GM23338 (cell line): ENCODE data around the gene HMGCS1. TPM values are rescaled to one million over a fixed set of nuclear protein-coding genes. Genes with fewer than 3 reads are reported as not detected.
A peak's percentile ranks its signal among the peaks of the same experiment; 100 is the strongest.

ENCODE experiments used
- ATAC-seq: fragments of 200-7000 bp; cut with Tn5 transposase; 3 replicates; pipeline ENCODE4 v1.9.1; 2020
- DNase-seq: peaks from one replicate; pipeline ENCODE4 v3.0.0-alpha.2; 2015; ENCODE audit warnings: low spot score
- H2AFZ ChIP-seq: fragments of 200-600 bp; sonication (generic); 2 replicates; pipeline ENCODE4 v1.8.0; 2016; ENCODE audit warnings: antibody characterized with exemption, mild to moderate bottlenecking, moderate library complexity
- H3F3A ChIP-seq: fragments of 200-600 bp; sonication (generic); replicated peaks from 2 replicates; pipeline ENCODE4 v1.8.0; 2017; ENCODE audit warnings: antibody characterized with exemption, mixed run types, low read depth
- H3K27ac ChIP-seq: fragments of 200-600 bp; sonication (generic); 2 replicates; pipeline ENCODE4 v1.6.1; 2016; ENCODE audit warnings: low read depth
- H3K27me3 ChIP-seq: fragments of 200-600 bp; sonication (generic); 2 replicates; pipeline ENCODE4 v1.8.0; 2016; ENCODE audit warnings: mild to moderate bottlenecking, mixed run types, moderate library complexity; ENCODE audit not compliant: insufficient read depth
- H3K36me3 ChIP-seq: fragments of 200-600 bp; sonication (generic); 2 replicates; pipeline ENCODE4 v1.8.0; 2016; ENCODE audit warnings: mild to moderate bottlenecking; ENCODE audit not compliant: insufficient read depth
- H3K4me1 ChIP-seq: fragments of 200-600 bp; sonication (generic); 2 replicates; pipeline ENCODE4 v1.8.0; 2016; ENCODE audit warnings: mild to moderate bottlenecking, moderate library complexity; ENCODE audit not compliant: insufficient read depth
- H3K4me2 ChIP-seq: fragments of 200-600 bp; sonication (generic); 2 replicates; pipeline ENCODE4 v1.7.1; 2017; ENCODE audit warnings: mixed run types
- H3K4me3 ChIP-seq: fragments of 200-600 bp; sonication (generic); 2 replicates; pipeline ENCODE4 v1.6.1; 2016; ENCODE audit warnings: mixed run types
- H3K79me2 ChIP-seq: fragments of 200-600 bp; sonication (generic); replicated peaks from 2 replicates; pipeline ENCODE4 v1.8.0; 2017; ENCODE audit warnings: mild to moderate bottlenecking; ENCODE audit not compliant: insufficient read depth
- H3K9me2 ChIP-seq: fragments of 200-600 bp; sonication (generic); 2 replicates; pipeline ENCODE4 v1.8.0; 2017; ENCODE audit not compliant: insufficient read depth
- H4K20me1 ChIP-seq: fragments of 200-600 bp; sonication (generic); replicated peaks from 2 replicates; pipeline ENCODE4 v1.8.0; 2017; ENCODE audit warnings: mild to moderate bottlenecking; ENCODE audit not compliant: insufficient read depth
- H3K27ac Mint-ChIP-seq: 2 replicates; pipeline ENCODE4 v1.8.0; 2020; ENCODE audit warnings: inconsistent platforms, mild to moderate bottlenecking, moderate library complexity, mixed read lengths
- H3K27me3 Mint-ChIP-seq: 3 replicates; pipeline ENCODE4 v1.8.0; 2022; ENCODE audit warnings: low read depth, mild to moderate bottlenecking, moderate library complexity, mixed read lengths, inconsistent platforms; ENCODE audit not compliant: insufficient read depth, poor library complexity
- H3K36me3 Mint-ChIP-seq: 3 replicates; pipeline ENCODE4 v1.8.0; 2021; ENCODE audit warnings: low read depth, mild to moderate bottlenecking, inconsistent platforms, moderate library complexity, mixed read lengths
- H3K4me1 Mint-ChIP-seq: 3 replicates; pipeline ENCODE4 v1.8.0; 2020; ENCODE audit warnings: mild to moderate bottlenecking, inconsistent platforms, mixed read lengths
- H3K4me3 Mint-ChIP-seq: 3 replicates; pipeline ENCODE4 v1.8.0; 2021; ENCODE audit warnings: moderate library complexity, mild to moderate bottlenecking, inconsistent platforms, mixed read lengths
- H3K9me3 Mint-ChIP-seq: 3 replicates; pipeline ENCODE4 v1.8.0; 2020; ENCODE audit warnings: moderate library complexity, mild to moderate bottlenecking, inconsistent platforms, mixed read lengths
- CREB1 ChIP-seq: fragments of 250-450 bp; sonication (Bioruptor Pico); IDR thresholded peaks from 2 replicates; pipeline ENCODE4 v1.5.0; 2020; ENCODE audit warnings: low read depth, mild to moderate bottlenecking, moderate library complexity
- ETS1 ChIP-seq: IDR thresholded peaks from 2 replicates; pipeline ENCODE4 v1.6.1; 2016; ENCODE audit warnings: antibody characterized with exemption
- EZH2 ChIP-seq: fragments of 200-600 bp; sonication (generic); IDR thresholded peaks from one replicate; pipeline ENCODE4 v1.8.0; 2017; ENCODE audit warnings: antibody characterized with exemption, mild to moderate bottlenecking, low read depth; ENCODE audit not compliant: unreplicated experiment
- EZH2phosphoT487 ChIP-seq: fragments of 200-600 bp; sonication (generic); IDR thresholded peaks from one replicate; pipeline ENCODE4 v1.8.1; 2018; ENCODE audit warnings: antibody characterized with exemption; ENCODE audit not compliant: unreplicated experiment
- JUNB ChIP-seq: IDR thresholded peaks from one replicate; pipeline ENCODE4 v1.6.1; 2016; ENCODE audit warnings: antibody characterized with exemption; ENCODE audit not compliant: unreplicated experiment
- NANOG ChIP-seq: IDR thresholded peaks from 2 replicates; pipeline ENCODE4 v1.6.1; 2016; ENCODE audit warnings: antibody characterized with exemption, borderline replicate concordance
- POLR2AphosphoS5 ChIP-seq: IDR thresholded peaks from 2 replicates; pipeline ENCODE4 v1.6.1; 2016; ENCODE audit warnings: antibody characterized with exemption, low read depth
- STAT1 ChIP-seq: IDR thresholded peaks from one replicate; pipeline ENCODE4 v1.6.1; 2016; ENCODE audit warnings: antibody characterized with exemption; ENCODE audit not compliant: unreplicated experiment
- ZNF114 ChIP-seq: fragments of 250-450 bp; sonication (Bioruptor Pico); IDR thresholded peaks from 2 replicates; pipeline ENCODE4 v1.5.0; 2020; ENCODE audit warnings: mild to moderate bottlenecking, moderate library complexity
- ZNF331 ChIP-seq: fragments of 250-450 bp; sonication (Bioruptor Pico); IDR thresholded peaks from 2 replicates; pipeline ENCODE4 v1.5.0; 2020; ENCODE audit warnings: low read depth, mild to moderate bottlenecking, moderate library complexity
- polyA plus RNA-seq: library from polyadenylated mRNA; unstranded; fragments of >200 nt; fragmentation: Nextera tagmentation; extraction: Ambion mirVana; gene quantifications from 2 replicates; pipeline ENCODE4 v1.2.1, GENCODE V29; 2016
- total RNA-seq: library from RNA; depleted of rRNA; stranded (reverse); fragments of >200 nt; shearing (Covaris generic); gene quantifications from 2 replicates; pipeline ENCODE4 v1.2.3, GENCODE V29; 2014
- TF ChIP-seq, protein P1 (sequence below): IDR thresholded peaks from one replicate; pipeline ENCODE4 v1.6.1; 2018; ENCODE audit warnings: antibody characterized with exemption; ENCODE audit not compliant: unreplicated experiment
- TF ChIP-seq, protein P2 (sequence below), 2 experiments: fragments of 200-600 bp in 1 of 2; sonication (generic) in 1 of 2; conservative IDR thresholded peaks; 2 replicates each; pipeline versions ENCODE4 v1.5.1 to v1.6.1; 2016 to 2017; ENCODE audit warnings: antibody characterized with exemption in 2 of 2, low read depth in 2 of 2, mild to moderate bottlenecking in 2 of 2, moderate library complexity in 1 of 2

HMGCS1 gene
- total and polyA plus RNA-seq, 2 experiments from 2014 or later = 172 to 278 TPM

GRCh38 chr5:43312076-43312661 is 1.0 kb downstream of the HMGCS1 start (continued):
- TF ChIP-seq, protein P1, sequence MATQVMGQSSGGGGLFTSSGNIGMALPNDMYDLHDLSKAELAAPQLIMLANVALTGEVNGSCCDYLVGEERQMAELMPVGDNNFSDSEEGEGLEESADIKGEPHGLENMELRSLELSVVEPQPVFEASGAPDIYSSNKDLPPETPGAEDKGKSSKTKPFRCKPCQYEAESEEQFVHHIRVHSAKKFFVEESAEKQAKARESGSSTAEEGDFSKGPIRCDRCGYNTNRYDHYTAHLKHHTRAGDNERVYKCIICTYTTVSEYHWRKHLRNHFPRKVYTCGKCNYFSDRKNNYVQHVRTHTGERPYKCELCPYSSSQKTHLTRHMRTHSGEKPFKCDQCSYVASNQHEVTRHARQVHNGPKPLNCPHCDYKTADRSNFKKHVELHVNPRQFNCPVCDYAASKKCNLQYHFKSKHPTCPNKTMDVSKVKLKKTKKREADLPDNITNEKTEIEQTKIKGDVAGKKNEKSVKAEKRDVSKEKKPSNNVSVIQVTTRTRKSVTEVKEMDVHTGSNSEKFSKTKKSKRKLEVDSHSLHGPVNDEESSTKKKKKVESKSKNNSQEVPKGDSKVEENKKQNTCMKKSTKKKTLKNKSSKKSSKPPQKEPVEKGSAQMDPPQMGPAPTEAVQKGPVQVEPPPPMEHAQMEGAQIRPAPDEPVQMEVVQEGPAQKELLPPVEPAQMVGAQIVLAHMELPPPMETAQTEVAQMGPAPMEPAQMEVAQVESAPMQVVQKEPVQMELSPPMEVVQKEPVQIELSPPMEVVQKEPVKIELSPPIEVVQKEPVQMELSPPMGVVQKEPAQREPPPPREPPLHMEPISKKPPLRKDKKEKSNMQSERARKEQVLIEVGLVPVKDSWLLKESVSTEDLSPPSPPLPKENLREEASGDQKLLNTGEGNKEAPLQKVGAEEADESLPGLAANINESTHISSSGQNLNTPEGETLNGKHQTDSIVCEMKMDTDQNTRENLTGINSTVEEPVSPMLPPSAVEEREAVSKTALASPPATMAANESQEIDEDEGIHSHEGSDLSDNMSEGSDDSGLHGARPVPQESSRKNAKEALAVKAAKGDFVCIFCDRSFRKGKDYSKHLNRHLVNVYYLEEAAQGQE = no peak
- TF ChIP-seq ZNF114 (CRISPR knock-in tag) (no peak), EZH2phosphoT487 (no peak), CREB1 (CRISPR knock-in tag) (no peak), ETS1 (no peak), STAT1 (no peak), ZNF331 (CRISPR knock-in tag) (no peak), NANOG (no peak), EZH2 (no peak), JUNB (no peak), POLR2AphosphoS5 (no peak)
- TF ChIP-seq, protein P2, sequence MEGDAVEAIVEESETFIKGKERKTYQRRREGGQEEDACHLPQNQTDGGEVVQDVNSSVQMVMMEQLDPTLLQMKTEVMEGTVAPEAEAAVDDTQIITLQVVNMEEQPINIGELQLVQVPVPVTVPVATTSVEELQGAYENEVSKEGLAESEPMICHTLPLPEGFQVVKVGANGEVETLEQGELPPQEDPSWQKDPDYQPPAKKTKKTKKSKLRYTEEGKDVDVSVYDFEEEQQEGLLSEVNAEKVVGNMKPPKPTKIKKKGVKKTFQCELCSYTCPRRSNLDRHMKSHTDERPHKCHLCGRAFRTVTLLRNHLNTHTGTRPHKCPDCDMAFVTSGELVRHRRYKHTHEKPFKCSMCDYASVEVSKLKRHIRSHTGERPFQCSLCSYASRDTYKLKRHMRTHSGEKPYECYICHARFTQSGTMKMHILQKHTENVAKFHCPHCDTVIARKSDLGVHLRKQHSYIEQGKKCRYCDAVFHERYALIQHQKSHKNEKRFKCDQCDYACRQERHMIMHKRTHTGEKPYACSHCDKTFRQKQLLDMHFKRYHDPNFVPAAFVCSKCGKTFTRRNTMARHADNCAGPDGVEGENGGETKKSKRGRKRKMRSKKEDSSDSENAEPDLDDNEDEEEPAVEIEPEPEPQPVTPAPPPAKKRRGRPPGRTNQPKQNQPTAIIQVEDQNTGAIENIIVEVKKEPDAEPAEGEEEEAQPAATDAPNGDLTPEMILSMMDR (conservative IDR thresholded peaks at IDR 0.05; ENCODE audit: low read depth in 2 of 2) = no peak

- Histone ChIP-seq H3K27me3 (no peaks in the 10 kb centered on the region), H3K9me2 (peaks cover 4% of the 10 kb centered on the region), H3F3A (no peaks in the 10 kb centered on the region), H4K20me1 (peaks cover 72% of the 10 kb centered on the region), H3K4me2 (peak overlapping the region; percentile 79), H3K36me3 (peaks cover under 1% of the 10 kb centered on the region; the same call in 1 of the 2 replicates), H2AFZ (no peak overlapping the region), H3K27ac (peak overlapping the region; percentile 46; the same call in 1 of the 2 replicates), H3K79me2 (peaks cover 86% of the 10 kb centered on the region), H3K4me3 (peak overlapping the region; percentile 77), H3K4me1 (peaks cover 66% of the 10 kb centered on the region)
- DNase-seq (no peak), ATAC-seq (no peak)
- peaks cover 4% of the 10 kb centered on the region; the same call in 1 of the 3 replicates for H3K9me3 Mint-ChIP-seq
- peaks cover 63% of the 10 kb centered on the region for H3K4me1 Mint-ChIP-seq
- peaks cover 5% of the 10 kb centered on the region for H3K27me3 Mint-ChIP-seq
- H3K4me3 Mint-ChIP-seq = peak overlapping the region; percentile 60
- peak overlapping the region; percentile 83 for H3K27ac Mint-ChIP-seq
- peaks cover 59% of the 10 kb centered on the region; the same call in 2 of the 3 replicates for H3K36me3 Mint-ChIP-seq
- TF ChIP-seq JUNB (no peak), POLR2AphosphoS5 (no peak)
- TF ChIP-seq, protein P1 = no peak
These were observed 3.6 kb downstream of the HMGCS1 start for GRCh38 chr5:43309637-43310036.
